Stomach (tissue), 9 donors: Measurements from ENCODE around the gene PHLDA1. TPM values are rescaled to one million over a fixed set of nuclear protein-coding genes. Genes with fewer than 3 reads are reported as not detected.

ENCODE experiments used
- DNase-seq, 2 donors: peaks; one replicate each; pipeline versions ENCODE4 v3.0.0 to v3.0.0-alpha.2; 2013 to 2019
- H3K27ac ChIP-seq, 5 donors: fragments of 200-600 bp in 4 of 5; sonication (generic) in 4 of 5; one replicate each; pipeline ENCODE4 v1.5.1; 2013 to 2019; ENCODE audit warnings: mild to moderate bottlenecking in 1 of 5, moderate library complexity in 1 of 5
- H3K27me3 ChIP-seq, 3 donors: fragments of 200-600 bp; sonication (generic); one replicate each; pipeline ENCODE4 v1.5.1; 2017 to 2019; ENCODE audit warnings: mixed run types in 1 of 3
- H3K36me3 ChIP-seq, 4 donors: fragments of 200-600 bp; sonication (generic); 1 replicate in 3 of 4; 2 replicates in 1 of 4; pipeline ENCODE4 v1.5.1; 2016 to 2019
- H3K4me1 ChIP-seq, 4 donors: fragments of 200-600 bp; sonication (generic); one replicate each; pipeline ENCODE4 v1.5.1; 2016 to 2019
- H3K4me3 ChIP-seq, 4 donors: fragments of 200-600 bp; sonication (generic) in 3 of 4; one replicate each; pipeline ENCODE4 v1.5.1; 2016 to 2019; ENCODE audit warnings: mild to moderate bottlenecking in 1 of 4
- H3K9me3 ChIP-seq, 4 donors: fragments of 200-600 bp; sonication (generic); one replicate each; pipeline ENCODE4 v1.5.1; 2016 to 2019
- CTCF ChIP-seq, 7 experiments: fragments of 450-650 bp in 4 of 7; fragments of 200-600 bp in 3 of 7; sonication (generic) in 3 of 7; IDR thresholded peaks; one replicate each; pipeline ENCODE4 v1.5.1; 2016 to 2019; ENCODE audit warnings: antibody characterized with exemption in 7 of 7, control low read depth in 2 of 7, mild to moderate bottlenecking in 1 of 7
- EP300 ChIP-seq: sonication (generic); formaldehyde crosslinking; IDR thresholded peaks from one replicate; pipeline ENCODE4 v1.6.1; 2017; ENCODE audit warnings: antibody characterized with exemption
- POLR2A ChIP-seq, 4 donors: fragments of 450-650 bp; IDR thresholded peaks; one replicate each; pipeline ENCODE4 v1.6.1; 2016; ENCODE audit warnings: antibody characterized with exemption in 4 of 4, control low read depth in 2 of 4, mild to moderate bottlenecking in 1 of 4, moderate library complexity in 1 of 4
- POLR2AphosphoS5 ChIP-seq, 3 donors: sonication (generic); formaldehyde crosslinking; IDR thresholded peaks; one replicate each; pipeline ENCODE4 v1.6.1; 2016; ENCODE audit warnings: antibody characterized with exemption in 3 of 3
- WGBS, 5 donors: extraction: QIAGEN DNeasy Blood & Tissue Kit in 3 of 5; methylation state at CpG; one replicate each; pipeline versions ENCODE4 v1.1.5 to v1.1.7; 2013 to 2018; 5-methylcytosine and 5-hydroxymethylcytosine counted together
- intact Hi-C: fragments of 100-400 bp; cut with DNase I; formaldehyde crosslinking; loops from one replicate; pipeline ENCODE4 v1.15.1; 2023; ENCODE audit warnings: low total_unique reads
- polyA plus RNA-seq, 3 donors: library from polyadenylated mRNA; stranded (reverse); fragments of 200-250 nt; gene quantifications; one replicate each; pipeline ENCODE4 v1.2.3, GENCODE V29; 2013
- total RNA-seq, 5 donors: library from RNA; depleted of rRNA; stranded (reverse); fragments of >200 nt; gene quantifications; one replicate each; pipeline versions ENCODE4 v1.1.0 to v1.2.3, GENCODE V29; 2014 to 2016
- donor health status: healthy with polysubstance abuse.
- donor health status: Bipolar disorder and iron deficiency.
- donor health status: healthy.

The PHLDA1 gene
- total and polyA plus RNA-seq, 8 donors: 4.9 to 62.4 (median 16.5) TPM

GRCh38 chr12:76043377-76043776 lies 11.8 kb upstream of the PHLDA1 start:
- WGBS, 5 donors: 90 to 95% (median 93%) methylated on average over 4 of the region's 4 CpGs
- no peak for DNase-seq

GRCh38 chr12:76042147-76042546 lies 10.6 kb upstream of the PHLDA1 start:
- H3K36me3 ChIP-seq: peaks cover 0 to 21% (median 10%) of the 10 kb centered on the region in 4 donors
- no peak overlapping the region for H3K27ac ChIP-seq
- intact Hi-C loops: no loop called here
- no peaks in the 10 kb centered on the region for H3K9me3 ChIP-seq
- no peak overlapping the region for H3K4me3 ChIP-seq
- no peaks in the 10 kb centered on the region for H3K27me3 ChIP-seq
- whole genome bisulfite sequencing, 5 donors: 78 to 86% (median 82%) methylated on average over 2 of the region's 2 CpGs
- no peak for DNase-seq
- peaks cover 0 to 11% (median 2%) of the 10 kb centered on the region in 4 donors for H3K4me1 ChIP-seq
- TF ChIP-seq CTCF (IDR thresholded peaks at IDR 0.05): no peak
- TF ChIP-seq POLR2A (IDR thresholded peaks at IDR 0.05): no peak
- no peak for TF ChIP-seq POLR2AphosphoS5 (IDR thresholded peaks at IDR 0.05)
- no peak for TF ChIP-seq EP300

More at GRCh38 chr12:76043377-76043776, 11.8 kb upstream of the PHLDA1 start:
- intact Hi-C loops: no loop called here
- Histone ChIP-seq H3K9me3 (no peaks in the 10 kb centered on the region), H3K27ac (no peak overlapping the region), H3K4me3 (no peak overlapping the region), H3K4me1 (no peaks in the 10 kb centered on the region), H3K36me3 (peaks cover 0 to 25% (median 15%) of the 10 kb centered on the region in 4 donors), H3K27me3 (no peaks in the 10 kb centered on the region)
- no peak for TF ChIP-seq CTCF (IDR thresholded peaks at IDR 0.05)
- TF ChIP-seq POLR2AphosphoS5 (IDR thresholded peaks at IDR 0.05): no peak
- no peak for TF ChIP-seq POLR2A (IDR thresholded peaks at IDR 0.05)
- TF ChIP-seq EP300: no peak

- Histone ChIP-seq H3K9me3 (no peaks in the 10 kb centered on the region), H3K36me3 (peaks cover 0 to 21% (median 10%) of the 10 kb centered on the region in 4 donors), H3K4me1 (peaks cover 0 to 17% (median 5%) of the 10 kb centered on the region in 4 donors), H3K4me3 (no peak overlapping the region), H3K27ac (no peak overlapping the region), H3K27me3 (no peaks in the 10 kb centered on the region)
- TF ChIP-seq CTCF (IDR thresholded peaks at IDR 0.05) (no peak), EP300 (no peak), POLR2A (IDR thresholded peaks at IDR 0.05) (no peak), POLR2AphosphoS5 (IDR thresholded peaks at IDR 0.05) (no peak)
- no peak for DNase-seq
- intact Hi-C loops: no loop called here
- 86 to 100% (median 88%) methylated on average over 2 of the region's 2 CpGs for WGBS, 5 donors
Observed at GRCh38 chr12:76041406-76041805, 9.8 kb upstream of the PHLDA1 start.

GRCh38 chr12:76040461-76040860 lies 8.9 kb upstream of the PHLDA1 start:
- H3K27ac ChIP-seq: no peak overlapping the region
- WGBS, 5 donors: 77 to 89% (median 85%) methylated on average over 4 of the region's 4 CpGs
- intact Hi-C loops: no loop called here
- H3K4me1 ChIP-seq: peaks cover 0 to 17% (median 5%) of the 10 kb centered on the region in 4 donors
- H3K27me3 ChIP-seq: no peaks in the 10 kb centered on the region
- H3K9me3 ChIP-seq: no peaks in the 10 kb centered on the region
- no peak for DNase-seq
- H3K4me3 ChIP-seq: no peak overlapping the region
- peaks cover 0 to 17% (median 9%) of the 10 kb centered on the region in 4 donors for H3K36me3 ChIP-seq
- no peak for TF ChIP-seq POLR2AphosphoS5 (IDR thresholded peaks at IDR 0.05)
- no peak for TF ChIP-seq CTCF (IDR thresholded peaks at IDR 0.05)
- no peak for TF ChIP-seq EP300
- TF ChIP-seq POLR2A (IDR thresholded peaks at IDR 0.05): no peak
